Stimulated activated CD8-positive, alpha-beta memory T cell treated with anti-CD3 and anti-CD28 coated beads, Interleukin-2, amount 100 ng/mL, for 48 hours (primary cell): ENCODE results near the gene FGD3.

Experiments
- DNase-seq, 2 donors: peaks; one replicate each; pipeline ENCODE4 v3.0.0-alpha.2; 2020; ENCODE audit warnings: low read depth in 2 of 2

The FGD3 gene

DNA sequence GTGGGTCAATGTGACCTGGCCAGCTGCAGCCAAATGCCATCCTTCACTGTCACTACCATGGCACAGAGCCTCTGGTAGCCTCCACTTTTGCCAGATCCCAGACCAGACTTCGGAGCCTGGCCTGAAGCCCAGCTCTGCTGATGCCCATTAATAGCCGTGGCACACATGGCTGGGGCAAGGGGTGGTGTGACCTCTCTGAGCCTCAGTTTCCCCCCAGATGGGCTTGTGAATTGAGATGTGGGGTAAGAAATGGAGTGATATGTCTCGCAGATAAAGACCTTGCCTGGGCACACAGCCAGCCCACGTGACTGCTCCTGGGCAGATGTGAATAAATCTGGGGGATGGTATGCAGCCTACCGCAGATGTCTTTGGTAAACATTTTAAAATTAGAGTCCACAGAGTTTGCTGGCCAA is 125.1 kb downstream of the FGD3 start:
- DNase-seq, result no peak

DNA sequence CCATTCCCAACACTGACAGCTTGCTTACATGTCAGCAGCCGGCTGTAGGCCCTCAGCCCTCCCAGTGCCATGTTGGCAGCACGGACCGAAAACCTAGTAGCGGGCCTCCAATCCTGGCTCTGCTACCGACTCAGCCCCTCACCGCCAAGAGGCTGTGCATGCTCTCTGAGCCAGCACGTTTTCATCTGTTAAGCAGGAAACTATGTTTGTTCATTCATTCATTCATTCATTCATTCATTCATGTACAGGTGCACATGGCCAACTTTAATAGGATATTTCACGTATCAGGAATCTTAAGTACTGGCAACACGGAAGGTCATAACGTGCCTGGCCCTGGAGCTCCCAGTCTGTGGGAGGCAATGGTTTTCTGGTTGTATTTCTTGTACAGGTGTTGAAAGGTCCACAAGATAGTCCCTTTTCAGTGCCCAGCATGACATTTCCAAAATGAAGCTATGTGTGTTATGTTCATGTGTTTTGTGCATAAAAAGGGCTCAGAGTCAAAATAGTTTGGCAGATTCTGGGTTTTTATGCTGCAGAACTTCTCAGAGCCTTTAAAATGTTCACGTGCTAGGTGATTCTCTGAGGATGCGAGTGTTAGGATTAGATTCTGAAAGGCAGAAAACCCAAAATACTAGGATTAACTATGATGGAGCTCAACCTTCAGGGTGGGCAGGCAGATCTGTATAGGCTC is 128.9 kb downstream of the FGD3 start:
- no peak for DNase-seq

DNA sequence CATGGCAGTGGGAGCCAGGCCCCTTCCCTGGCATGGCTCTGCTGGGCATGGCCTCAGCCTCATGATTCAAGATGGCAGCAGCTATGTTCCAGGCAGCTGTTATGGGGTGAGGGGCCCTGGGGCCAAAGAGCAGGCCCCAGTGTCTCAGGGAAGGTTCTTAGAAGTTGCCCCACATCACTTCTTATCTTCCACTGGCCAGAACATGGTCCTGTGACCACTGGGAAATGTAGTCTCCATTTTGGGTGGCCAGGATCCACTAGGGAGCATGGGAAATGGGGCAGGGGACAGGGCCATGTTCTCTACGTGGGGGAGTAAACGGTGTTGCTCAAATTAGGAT is 129.4 kb downstream of the FGD3 start:
- no peak for DNase-seq

DNA sequence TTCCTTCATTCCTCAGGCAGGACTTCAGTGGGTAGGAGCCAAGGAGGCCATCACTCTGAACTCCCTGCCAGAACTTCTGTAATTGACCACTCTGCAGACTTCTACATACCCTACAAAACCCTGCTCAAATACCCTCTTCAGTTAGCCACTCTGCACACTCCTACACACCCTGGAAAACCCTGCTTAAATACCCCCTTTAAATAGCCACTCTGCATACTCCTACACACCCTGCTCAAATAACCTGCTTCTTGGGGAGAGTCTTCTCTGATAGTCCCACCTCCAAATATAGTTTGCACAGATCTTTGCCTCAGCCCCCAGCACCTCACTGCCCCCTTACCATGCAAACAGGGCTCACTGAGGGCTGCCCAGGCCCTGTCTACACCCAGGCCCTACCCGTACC is 130.0 kb downstream of the FGD3 start:
- DNase-seq, result no peak

DNA sequence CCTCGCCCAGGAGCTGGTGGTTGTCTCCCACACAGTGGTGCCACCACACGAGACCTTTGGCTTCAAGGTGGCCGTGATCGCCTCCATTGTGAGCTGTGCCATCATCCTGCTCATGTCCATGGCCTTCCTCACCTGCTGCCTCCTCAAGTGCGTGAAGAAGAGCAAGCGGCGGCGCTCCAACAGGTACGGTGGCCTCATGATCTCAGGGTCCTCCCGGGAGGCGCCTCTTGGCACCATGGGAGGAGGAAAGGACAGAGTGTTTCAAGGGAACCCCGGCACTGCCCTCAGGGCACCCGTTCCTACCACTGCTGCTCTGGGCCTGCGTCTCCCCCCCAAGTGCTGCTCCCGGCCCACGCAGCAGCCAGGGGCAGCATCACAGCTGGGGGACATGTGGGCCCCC is 130.5 kb downstream of the FGD3 start:
- no peak for DNase-seq

GRCh38 chr9:93079371-93079770 is 132.0 kb downstream of the FGD3 start:
- DNase-seq, result no peak

GRCh38 chr9:93080406-93080805 is 133.1 kb downstream of the FGD3 start:
- no peak for DNase-seq

DNA sequence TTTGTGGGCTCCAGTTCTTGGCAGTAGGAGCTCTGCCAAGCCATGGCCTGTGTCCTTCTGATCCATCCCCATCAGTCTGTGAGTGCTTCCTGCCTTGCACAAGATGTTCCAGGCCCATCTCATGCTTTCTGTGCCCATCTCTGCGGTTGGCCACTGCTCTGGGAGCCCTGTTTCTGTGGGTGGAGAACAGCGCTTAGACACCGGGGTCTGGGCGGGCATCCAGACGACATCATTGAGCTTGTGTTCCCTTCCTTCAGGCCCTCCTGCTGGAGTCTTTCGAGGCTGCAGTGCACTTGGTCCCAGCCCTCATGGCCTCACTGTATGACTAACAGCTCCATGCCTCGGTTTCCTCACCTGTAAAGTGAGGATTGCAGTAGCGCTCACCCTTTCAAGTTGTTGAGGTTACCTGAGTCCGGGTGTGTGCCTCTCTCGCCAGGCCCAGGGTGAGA is 133.8 kb downstream of the FGD3 start:
- no peak for DNase-seq

DNA sequence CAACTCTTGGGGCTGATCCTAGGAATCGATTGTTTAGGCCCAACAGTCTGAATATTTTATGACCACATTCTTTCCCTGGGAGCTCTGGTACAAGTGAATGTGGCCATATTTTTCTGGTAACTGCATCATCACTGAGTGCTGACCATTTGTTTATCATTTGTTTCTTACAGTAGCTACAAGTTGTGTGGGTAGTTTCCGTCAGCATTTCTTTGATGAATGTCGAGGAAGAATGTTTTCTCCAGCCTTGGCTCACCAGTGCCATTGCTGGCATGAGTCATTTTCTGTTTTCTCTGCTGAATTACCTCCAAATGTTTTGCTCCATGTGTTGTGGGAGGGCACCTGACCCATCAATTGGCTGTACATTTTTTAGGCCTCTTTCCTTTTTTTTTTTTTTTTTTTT is 134.6 kb downstream of the FGD3 start:
- no peak for DNase-seq

DNA sequence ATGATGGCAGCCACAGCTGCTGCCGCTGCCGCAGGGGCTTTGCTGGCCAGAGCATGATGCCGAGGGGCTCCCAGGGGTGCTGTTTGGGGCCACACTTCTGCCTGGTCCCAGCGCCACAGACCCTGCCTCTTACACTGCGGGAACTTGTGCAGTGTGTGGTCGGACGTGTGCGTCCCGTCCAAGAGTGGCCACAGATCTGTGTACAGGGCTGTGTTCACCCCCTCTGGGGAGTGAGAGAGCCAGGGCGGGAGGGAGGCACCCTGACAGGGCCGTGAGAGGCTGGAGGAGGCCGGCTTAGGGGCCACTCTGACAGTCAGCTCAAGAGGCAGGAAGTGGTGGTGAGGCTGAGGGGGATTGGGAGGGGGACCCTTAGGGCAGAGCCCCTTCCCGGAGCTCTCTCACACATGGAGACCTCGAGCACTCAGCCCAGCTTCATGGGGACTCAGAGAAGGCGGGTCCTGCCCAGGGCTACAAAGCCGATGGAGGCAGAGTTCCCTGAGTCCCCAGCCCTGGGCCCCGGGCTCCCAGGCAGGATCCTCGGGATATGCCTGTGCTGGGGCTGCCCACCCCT is 135.6 kb downstream of the FGD3 start:
- no peak for DNase-seq

DNA sequence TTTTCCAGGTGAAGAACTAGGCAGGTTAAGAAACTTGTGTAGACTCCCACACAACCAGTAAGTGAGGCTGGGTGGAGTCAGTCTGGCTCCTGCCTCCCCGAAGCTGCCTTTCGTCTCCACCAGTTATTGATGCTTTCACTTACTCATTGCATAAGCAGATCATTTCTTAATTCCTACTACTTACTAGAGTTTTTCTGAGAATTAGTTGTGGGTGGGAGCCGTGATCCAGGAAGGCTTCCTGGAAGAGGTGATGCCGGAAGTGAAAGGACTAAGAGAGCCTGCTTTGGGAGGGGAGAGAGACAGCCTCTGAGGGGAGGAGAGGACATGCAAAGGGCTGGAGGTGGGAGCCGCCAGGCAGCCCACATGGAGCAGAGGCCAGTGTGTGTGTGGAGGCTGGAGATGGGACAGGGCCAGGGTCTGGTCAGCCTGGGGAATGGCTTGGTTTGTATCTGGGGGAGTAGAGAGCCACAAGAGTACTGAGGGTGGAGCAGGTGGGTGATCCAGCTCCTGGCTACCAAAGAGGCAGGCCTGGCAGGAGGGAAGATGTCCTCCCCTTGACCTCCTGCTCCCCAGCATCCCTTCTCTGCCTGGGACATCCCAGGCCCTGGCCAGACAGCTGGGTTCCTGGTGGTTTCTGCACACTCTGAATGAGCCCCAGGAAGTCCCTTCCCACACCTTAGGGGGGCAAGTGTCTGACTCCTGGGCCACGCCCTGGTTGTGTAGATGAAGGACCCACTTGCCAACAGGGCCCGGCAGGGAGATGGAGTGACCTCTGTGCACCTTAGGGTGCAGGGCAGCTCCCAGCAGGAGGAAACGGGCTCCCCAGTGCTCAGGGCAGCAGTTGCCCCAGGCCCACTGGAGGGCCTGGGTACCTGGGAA is 136.5 kb downstream of the FGD3 start:
- no peak for DNase-seq

GRCh38 chr9:93084471-93084881 is 137.2 kb downstream of the FGD3 start:
- no peak for DNase-seq

DNA sequence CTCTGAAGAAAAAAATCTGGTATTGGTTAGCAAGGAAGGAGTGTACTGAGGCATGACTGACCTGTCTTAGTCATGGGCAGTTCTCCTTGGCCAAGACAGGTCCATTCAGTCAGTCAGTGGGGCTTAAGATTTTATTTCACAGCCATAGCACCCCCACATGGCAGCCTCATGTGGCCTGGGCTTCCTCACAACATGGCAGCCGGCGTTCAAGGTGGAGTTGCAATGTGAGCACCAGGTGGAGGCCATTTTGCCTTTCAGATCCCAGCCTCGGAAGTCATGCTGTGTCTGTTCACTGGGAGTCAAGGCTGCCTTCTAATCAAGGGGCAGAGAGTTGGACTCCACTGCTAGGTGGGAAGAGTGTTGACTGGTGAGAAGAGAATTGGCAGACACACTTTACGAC is 138.4 kb downstream of the FGD3 start:
- DNase-seq, result no peak
